ENCODE data around the gene STRN4. TPM values are rescaled to one million over a fixed set of nuclear protein-coding genes. Genes with fewer than 3 reads are reported as not detected.
A peak's percentile ranks its signal among the peaks of the same experiment; 100 is the strongest.

Gene STRN4
- total RNA-seq, 1 donor from 2014 or later: 124 TPM

DNA sequence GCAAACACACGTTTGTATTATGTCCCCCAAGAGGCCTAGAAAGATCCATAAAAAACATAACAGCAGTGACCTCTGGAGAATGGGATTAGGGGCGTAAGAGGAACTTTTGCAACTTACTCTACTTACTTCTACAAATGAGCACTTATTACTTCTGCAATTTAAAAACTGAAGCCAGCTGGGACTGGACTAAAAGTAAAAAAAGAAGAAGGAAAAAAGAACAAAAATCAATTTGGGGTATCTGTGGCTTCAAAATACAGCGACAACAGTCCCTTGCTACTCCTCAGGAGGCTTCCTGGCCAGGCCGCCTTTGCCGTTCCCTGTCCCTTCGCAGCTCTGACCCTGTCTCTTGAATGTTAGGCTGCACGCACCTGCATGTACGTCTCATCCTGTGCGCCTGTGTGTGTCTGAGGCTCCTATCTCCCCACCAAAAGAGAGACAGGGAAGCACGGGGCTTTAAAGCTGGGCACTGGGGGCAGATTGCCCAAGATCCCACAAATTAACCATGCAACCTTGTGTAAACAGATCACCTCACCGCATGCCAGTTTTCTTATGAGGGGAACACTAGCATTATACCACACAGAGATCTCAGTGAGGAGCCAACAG lies 12.5 kb downstream of the STRN4 start:
- peak overlapping the region; percentile 22 for H3K27ac Mint-ChIP-seq
- no peak overlapping the region for H3K4me3 Mint-ChIP-seq
- no peak for DNase-seq (ENCODE audit: low spot score in 2 of 2, unreplicated experiment in 2 of 2)
- H3K36me3 Mint-ChIP-seq: peaks cover 22% of the 10 kb centered on the region
- no peaks in the 10 kb centered on the region for H3K27me3 Mint-ChIP-seq (ENCODE audit: low read depth)
- no peaks in the 10 kb centered on the region for H3K9me3 Mint-ChIP-seq
- TF ChIP-seq, protein P1, sequence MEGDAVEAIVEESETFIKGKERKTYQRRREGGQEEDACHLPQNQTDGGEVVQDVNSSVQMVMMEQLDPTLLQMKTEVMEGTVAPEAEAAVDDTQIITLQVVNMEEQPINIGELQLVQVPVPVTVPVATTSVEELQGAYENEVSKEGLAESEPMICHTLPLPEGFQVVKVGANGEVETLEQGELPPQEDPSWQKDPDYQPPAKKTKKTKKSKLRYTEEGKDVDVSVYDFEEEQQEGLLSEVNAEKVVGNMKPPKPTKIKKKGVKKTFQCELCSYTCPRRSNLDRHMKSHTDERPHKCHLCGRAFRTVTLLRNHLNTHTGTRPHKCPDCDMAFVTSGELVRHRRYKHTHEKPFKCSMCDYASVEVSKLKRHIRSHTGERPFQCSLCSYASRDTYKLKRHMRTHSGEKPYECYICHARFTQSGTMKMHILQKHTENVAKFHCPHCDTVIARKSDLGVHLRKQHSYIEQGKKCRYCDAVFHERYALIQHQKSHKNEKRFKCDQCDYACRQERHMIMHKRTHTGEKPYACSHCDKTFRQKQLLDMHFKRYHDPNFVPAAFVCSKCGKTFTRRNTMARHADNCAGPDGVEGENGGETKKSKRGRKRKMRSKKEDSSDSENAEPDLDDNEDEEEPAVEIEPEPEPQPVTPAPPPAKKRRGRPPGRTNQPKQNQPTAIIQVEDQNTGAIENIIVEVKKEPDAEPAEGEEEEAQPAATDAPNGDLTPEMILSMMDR (IDR thresholded peaks at IDR 0.05; ENCODE audit: unreplicated experiment): no peak
- H3K4me1 Mint-ChIP-seq: peaks cover 13% of the 10 kb centered on the region

DNA sequence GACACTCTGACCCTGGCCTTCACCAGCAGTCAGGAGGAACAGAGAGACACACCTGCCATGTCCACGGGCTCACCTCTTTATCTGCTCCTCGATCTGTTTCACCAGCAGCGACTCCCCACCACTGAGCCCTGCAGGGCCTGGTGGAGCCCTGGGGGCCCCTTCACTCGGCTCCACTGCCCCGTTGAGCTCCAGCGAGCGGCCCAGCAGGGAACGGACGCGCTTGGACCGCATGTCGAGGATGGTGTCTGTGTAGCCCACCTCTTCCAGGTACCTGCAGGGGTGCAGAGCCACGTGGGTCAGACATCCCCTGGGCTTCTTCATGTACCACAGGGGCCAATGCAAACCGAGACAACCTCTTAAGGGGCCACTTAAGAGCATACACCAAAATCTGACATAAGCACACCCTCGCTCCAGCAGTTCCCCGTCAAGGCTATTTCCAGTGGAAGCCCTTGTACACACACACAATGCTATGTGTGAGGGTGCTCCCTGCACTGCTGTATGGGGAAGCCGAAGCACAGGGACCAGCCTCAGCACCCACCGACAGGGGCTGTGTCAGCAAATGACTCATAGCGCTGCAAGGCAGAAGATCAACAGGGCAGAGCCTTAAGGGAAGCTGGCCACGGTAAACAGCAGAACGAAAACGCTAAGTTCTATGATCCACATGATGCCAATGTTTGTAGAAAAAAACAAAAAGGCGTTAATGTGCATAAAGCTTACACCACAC lies 13.1 kb downstream of the STRN4 start:
- H3K9me3 Mint-ChIP-seq: no peaks in the 10 kb centered on the region
- DNase-seq (ENCODE audit: low spot score in 2 of 2, unreplicated experiment in 2 of 2): no peak
- no peaks in the 10 kb centered on the region for H3K27me3 Mint-ChIP-seq (ENCODE audit: low read depth)
- no peak overlapping the region for H3K27ac Mint-ChIP-seq
- peaks cover 13% of the 10 kb centered on the region for H3K4me1 Mint-ChIP-seq
- H3K4me3 Mint-ChIP-seq: no peak overlapping the region
- TF ChIP-seq, protein P1 (IDR thresholded peaks at IDR 0.05; ENCODE audit: unreplicated experiment): no peak
- H3K36me3 Mint-ChIP-seq: peaks cover 22% of the 10 kb centered on the region

- Mint-ChIP-seq H3K4me1 (peaks cover 13% of the 10 kb centered on the region), H3K36me3 (peaks cover 16% of the 10 kb centered on the region), H3K9me3 (no peaks in the 10 kb centered on the region), H3K27ac (peak overlapping the region; percentile 15), H3K4me3 (no peak overlapping the region), H3K27me3 (ENCODE audit: low read depth) (no peaks in the 10 kb centered on the region)
- no peak for DNase-seq (ENCODE audit: low spot score in 2 of 2, unreplicated experiment in 2 of 2)
- TF ChIP-seq, protein P1 (IDR thresholded peaks at IDR 0.05; ENCODE audit: unreplicated experiment): no peak
These were observed 13.9 kb downstream of the STRN4 start for GRCh38 chr19:46732172-46732938.

GRCh38 chr19:46731584-46731983 lies 14.7 kb downstream of the STRN4 start:
- H3K4me1 Mint-ChIP-seq: peaks cover 13% of the 10 kb centered on the region
- no peak overlapping the region for H3K4me3 Mint-ChIP-seq
- peak overlapping the region; percentile 15 for H3K27ac Mint-ChIP-seq
- DNase-seq (ENCODE audit: low spot score in 2 of 2, unreplicated experiment in 2 of 2): no peak
- no peaks in the 10 kb centered on the region for H3K9me3 Mint-ChIP-seq
- H3K27me3 Mint-ChIP-seq (ENCODE audit: low read depth): no peaks in the 10 kb centered on the region
- TF ChIP-seq, protein P1 (IDR thresholded peaks at IDR 0.05; ENCODE audit: unreplicated experiment): no peak
- peaks cover 13% of the 10 kb centered on the region for H3K36me3 Mint-ChIP-seq

DNA sequence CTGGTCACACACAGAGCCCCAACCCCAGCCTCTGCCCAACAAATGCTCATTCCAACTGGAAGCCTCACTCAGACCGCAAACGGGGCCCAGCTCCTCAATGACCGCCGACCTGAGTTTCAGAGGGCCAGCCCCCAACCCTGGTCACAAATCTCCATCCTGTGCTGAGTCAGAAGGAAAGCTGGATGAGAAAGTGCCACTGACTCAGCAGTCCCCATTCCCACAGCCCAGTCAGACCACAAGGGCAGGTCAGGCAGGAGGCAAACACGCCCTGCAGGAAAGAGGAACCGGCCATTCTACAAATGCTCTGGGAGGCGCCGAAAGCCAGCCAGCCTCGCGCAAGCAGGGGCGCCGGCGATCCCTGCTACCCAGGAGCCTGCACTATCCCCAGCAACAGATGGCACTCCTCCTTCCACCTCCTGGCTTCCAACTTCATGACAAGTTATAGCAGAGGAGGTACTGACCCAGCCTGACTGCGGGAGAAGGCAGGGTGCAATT lies 15.2 kb downstream of the STRN4 start:
- no peaks in the 10 kb centered on the region for H3K27me3 Mint-ChIP-seq (ENCODE audit: low read depth)
- no peak overlapping the region for H3K4me3 Mint-ChIP-seq
- TF ChIP-seq, protein P1 (IDR thresholded peaks at IDR 0.05; ENCODE audit: unreplicated experiment): no peak
- H3K4me1 Mint-ChIP-seq: peaks cover 13% of the 10 kb centered on the region
- H3K9me3 Mint-ChIP-seq: no peaks in the 10 kb centered on the region
- no peak overlapping the region for H3K27ac Mint-ChIP-seq
- peaks cover 13% of the 10 kb centered on the region for H3K36me3 Mint-ChIP-seq
- DNase-seq (ENCODE audit: low spot score in 2 of 2, unreplicated experiment in 2 of 2): no peak
